Measurements from ENCODE around the gene ZNF470.

The ZNF470 gene

DNA sequence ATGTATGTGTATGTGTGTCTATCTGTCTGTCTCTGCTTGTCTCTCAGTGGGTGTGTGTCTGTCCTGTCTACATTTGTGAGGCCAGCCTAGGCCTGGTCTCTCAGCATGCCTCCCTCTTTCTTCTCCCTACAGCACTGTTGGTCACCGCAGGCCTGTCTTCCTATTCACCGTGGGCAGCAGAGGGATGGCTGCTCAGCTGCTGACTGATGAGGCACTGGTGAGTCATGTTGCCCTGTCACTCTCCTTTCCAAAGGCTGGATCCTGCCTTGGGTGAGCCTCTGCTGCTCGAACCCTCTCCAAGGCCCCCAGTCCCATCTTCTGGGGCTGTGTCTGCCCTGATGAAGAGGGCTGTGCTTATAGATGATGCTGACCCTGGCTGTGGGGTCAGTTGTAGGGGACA, 34.1 kb downstream of the ZNF470 start:
- no peaks in the 10 kb centered on the region for H3K4me1 ChIP-seq (ENCODE audit: control insufficient read depth, low read length)
- H3K27ac ChIP-seq (ENCODE audit: low read depth, low read length), result no peak overlapping the region
- peaks cover 15% of the 10 kb centered on the region; the same call in 1 of the 2 replicates for H3K9me3 ChIP-seq (ENCODE audit: control insufficient read depth, insufficient read depth, low read length)
- H3K36me3 ChIP-seq (ENCODE audit: control insufficient read depth, low read length), result peaks cover 18% of the 10 kb centered on the region
- H3K9me2 ChIP-seq (replicated peaks; ENCODE audit: control insufficient read depth, low read length), result no peaks in the 10 kb centered on the region
- no peak for TF ChIP-seq EZH2phosphoT487 (IDR thresholded peaks at IDR 0.05; ENCODE audit: borderline replicate concordance, low read length)
- no peak for TF ChIP-seq CTCF (IDR thresholded peaks at IDR 0.05; ENCODE audit: low read depth, low read length, poor library complexity, severe bottlenecking)
- no peak overlapping the region for H3K4me2 ChIP-seq (ENCODE audit: low read length)
- H3K4me3 ChIP-seq (ENCODE audit: low read length), result no peak overlapping the region
- no peaks in the 10 kb centered on the region for H3K27me3 ChIP-seq (ENCODE audit: control insufficient read depth, low read length)
- H4K20me1 ChIP-seq (ENCODE audit: control insufficient read depth, insufficient read depth, low read depth, low read length), result no peaks in the 10 kb centered on the region
- no peaks in the 10 kb centered on the region; the same call in 1 of the 2 replicates for H3K79me2 ChIP-seq (ENCODE audit: control insufficient read depth, low read length)
- H3F3A ChIP-seq (ENCODE audit: control insufficient read depth, insufficient read depth), result no peaks in the 10 kb centered on the region

DNA sequence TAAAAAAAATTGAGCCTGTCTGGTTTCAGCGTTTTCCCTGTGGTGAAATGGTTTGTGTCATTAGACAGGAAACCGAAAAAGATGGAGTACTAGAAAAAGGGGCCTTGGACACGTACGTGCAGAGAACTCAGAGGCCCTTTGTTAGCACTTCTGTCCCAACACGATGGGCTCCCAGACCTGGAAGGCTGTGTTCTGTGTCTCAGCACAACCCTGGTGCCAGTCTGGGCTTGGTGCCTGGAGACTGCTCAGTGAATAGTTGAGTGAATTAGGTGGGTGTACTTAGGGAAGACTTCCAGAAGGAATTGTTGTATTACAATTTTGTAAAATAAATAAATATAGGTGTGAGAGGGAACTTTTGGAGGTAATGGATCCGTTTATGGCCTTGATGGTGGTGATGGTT, 36.6 kb downstream of the ZNF470 start:
- TF ChIP-seq EZH2phosphoT487 (IDR thresholded peaks at IDR 0.05; ENCODE audit: borderline replicate concordance, low read length), result no peak
- TF ChIP-seq CTCF (IDR thresholded peaks at IDR 0.05; ENCODE audit: low read depth, low read length, poor library complexity, severe bottlenecking), result no peak
- H3K27ac ChIP-seq (ENCODE audit: low read depth, low read length), result no peak overlapping the region
- H3K36me3 ChIP-seq (ENCODE audit: control insufficient read depth, low read length), result peaks cover 11% of the 10 kb centered on the region
- peaks cover 21% of the 10 kb centered on the region; the same call in 1 of the 2 replicates for H3K9me3 ChIP-seq (ENCODE audit: control insufficient read depth, insufficient read depth, low read length)
- H3K9me2 ChIP-seq (replicated peaks; ENCODE audit: control insufficient read depth, low read length), result no peaks in the 10 kb centered on the region
- H3K4me3 ChIP-seq (ENCODE audit: low read length), result no peak overlapping the region
- H4K20me1 ChIP-seq (ENCODE audit: control insufficient read depth, insufficient read depth, low read depth, low read length), result no peaks in the 10 kb centered on the region
- H3K27me3 ChIP-seq (ENCODE audit: control insufficient read depth, low read length), result no peaks in the 10 kb centered on the region
- no peaks in the 10 kb centered on the region for H3K4me1 ChIP-seq (ENCODE audit: control insufficient read depth, low read length)
- H3K79me2 ChIP-seq (ENCODE audit: control insufficient read depth, low read length), result no peaks in the 10 kb centered on the region; the same call in 1 of the 2 replicates
- no peak overlapping the region for H3K4me2 ChIP-seq (ENCODE audit: low read length)
- H3F3A ChIP-seq (ENCODE audit: control insufficient read depth, insufficient read depth), result no peaks in the 10 kb centered on the region

GRCh38 chr19:56608274-56608964, 41.2 kb downstream of the ZNF470 start:
- no peak overlapping the region for H3K4me2 ChIP-seq (ENCODE audit: low read length)
- no peaks in the 10 kb centered on the region for H3K9me2 ChIP-seq (replicated peaks; ENCODE audit: control insufficient read depth, low read length)
- no peaks in the 10 kb centered on the region for H3K4me1 ChIP-seq (ENCODE audit: control insufficient read depth, low read length)
- no peaks in the 10 kb centered on the region for H3K36me3 ChIP-seq (ENCODE audit: control insufficient read depth, low read length)
- no peaks in the 10 kb centered on the region for H3K79me2 ChIP-seq (ENCODE audit: control insufficient read depth, low read length)
- no peak overlapping the region for H3K27ac ChIP-seq (ENCODE audit: low read depth, low read length)
- no peaks in the 10 kb centered on the region for H4K20me1 ChIP-seq (ENCODE audit: control insufficient read depth, insufficient read depth, low read depth, low read length)
- no peaks in the 10 kb centered on the region for H3K27me3 ChIP-seq (ENCODE audit: control insufficient read depth, low read length)
- H3F3A ChIP-seq (ENCODE audit: control insufficient read depth, insufficient read depth), result no peaks in the 10 kb centered on the region
- H3K9me3 ChIP-seq (ENCODE audit: control insufficient read depth, insufficient read depth, low read length), result peaks cover 19% of the 10 kb centered on the region; the same call in 1 of the 2 replicates
- TF ChIP-seq EZH2phosphoT487 (IDR thresholded peaks at IDR 0.05; ENCODE audit: borderline replicate concordance, low read length) (no peak), CTCF (IDR thresholded peaks at IDR 0.05; ENCODE audit: low read depth, low read length, poor library complexity, severe bottlenecking) (no peak)
- H3K4me3 ChIP-seq (ENCODE audit: low read length), result no peak overlapping the region

Data from DOHH2 (cell line).